Vagina (tissue), 2 donors: Measurements from ENCODE around the gene SLC18A3. TPM values are rescaled to one million over a fixed set of nuclear protein-coding genes. Genes with fewer than 3 reads are reported as not detected.

Experiments
- DNase-seq, 2 donors: peaks; one replicate each; pipeline ENCODE4 v3.0.0-alpha.2; 2017; ENCODE audit errors: extremely low spot score in 2 of 2
- H3K27ac ChIP-seq: fragments of 200-600 bp; sonication (generic); one replicate; pipeline ENCODE4 v1.5.1; 2019
- H3K27me3 ChIP-seq: fragments of 200-600 bp; sonication (generic); one replicate; pipeline ENCODE4 v1.5.1; 2019
- H3K36me3 ChIP-seq, 2 donors: fragments of 200-600 bp; sonication (generic); one replicate each; pipeline ENCODE4 v1.5.1; 2017 to 2019
- H3K4me1 ChIP-seq: fragments of 200-600 bp; sonication (generic); one replicate; pipeline ENCODE4 v1.5.1; 2019
- H3K4me3 ChIP-seq, 2 donors: fragments of 200-600 bp; sonication (generic); 1 replicate in 1 of 2; 2 replicates in 1 of 2; pipeline ENCODE4 v1.5.1; 2016 to 2019
- H3K9me3 ChIP-seq: fragments of 200-600 bp; sonication (generic); one replicate; pipeline ENCODE4 v1.5.1; 2019
- CTCF ChIP-seq, 3 experiments: fragments of 450-650 bp in 2 of 3; fragments of 200-600 bp in 1 of 3; sonication (generic) in 1 of 3; IDR thresholded peaks; one replicate each; pipeline ENCODE4 v1.5.1; 2017 to 2019; ENCODE audit warnings: antibody characterized with exemption in 3 of 3, mild to moderate bottlenecking in 2 of 3, moderate library complexity in 2 of 3
- POLR2A ChIP-seq, 2 donors: fragments of 450-650 bp; IDR thresholded peaks; one replicate each; pipeline ENCODE4 v1.6.1; 2017; ENCODE audit warnings: antibody characterized with exemption in 2 of 2, mild to moderate bottlenecking in 2 of 2, moderate library complexity in 2 of 2
- POLR2AphosphoS5 ChIP-seq, 2 donors: sonication (generic); formaldehyde crosslinking; IDR thresholded peaks; one replicate each; pipeline ENCODE4 v1.9.0; 2017; ENCODE audit warnings: antibody characterized with exemption in 2 of 2, mild to moderate bottlenecking in 2 of 2, low read depth in 1 of 2; ENCODE audit not compliant: insufficient read depth in 1 of 2
- intact Hi-C: fragments of 100-400 bp; cut with DNase I; formaldehyde crosslinking; loops from one replicate; pipeline ENCODE4 v1.15.1; 2023
- total RNA-seq: library from RNA; depleted of rRNA; stranded (reverse); fragments of >200 nt; gene quantifications from one replicate; pipeline ENCODE4 v1.2.3, GENCODE V29; 2016

The SLC18A3 gene
- total RNA-seq, 1 donor from 2014 or later, result 0.49 TPM

DNA sequence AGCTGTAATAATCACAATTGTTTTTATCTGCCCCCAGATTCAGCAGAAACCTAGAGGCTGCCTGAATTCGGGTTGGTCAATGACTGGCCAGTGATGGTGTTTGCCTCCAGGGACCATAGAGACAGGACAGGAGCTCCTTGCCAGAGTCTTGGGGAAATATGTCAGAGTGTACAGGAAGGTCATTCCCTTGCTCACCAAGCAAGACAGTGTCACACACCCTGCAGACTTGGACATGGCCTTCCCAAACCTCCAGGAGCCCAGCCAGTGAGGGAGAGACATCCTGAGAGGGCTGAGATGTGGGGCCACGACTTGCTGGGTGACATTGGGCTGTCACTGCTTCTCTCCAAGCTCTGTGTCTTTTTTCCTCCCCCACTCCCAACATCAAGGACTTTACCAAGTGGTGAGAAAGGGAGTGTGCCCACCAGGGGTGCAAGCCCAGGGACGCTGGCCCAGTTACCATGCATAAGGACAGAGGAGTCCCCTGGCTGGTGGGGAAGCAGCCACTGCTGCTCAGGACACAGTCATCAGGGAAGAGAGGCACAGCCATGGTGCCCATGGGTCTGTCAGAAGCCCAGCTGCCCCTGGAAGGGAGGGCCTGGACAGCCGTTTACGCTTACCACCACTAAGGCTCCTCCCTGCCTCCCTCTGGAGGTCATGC is 44.1 kb downstream of the SLC18A3 start:
- no peaks in the 10 kb centered on the region for H3K27me3 ChIP-seq
- no peaks in the 10 kb centered on the region for H3K9me3 ChIP-seq
- H3K4me1 ChIP-seq, result no peaks in the 10 kb centered on the region
- H3K36me3 ChIP-seq, result no peaks in the 10 kb centered on the region
- H3K27ac ChIP-seq, result no peak overlapping the region
- intact Hi-C loops, result no loop called here
- DNase-seq, result peak in 1 of 2 donors; percentile 76
- TF ChIP-seq POLR2A (IDR thresholded peaks at IDR 0.05) (no peak), POLR2AphosphoS5 (IDR thresholded peaks at IDR 0.05; ENCODE audit: insufficient read depth in 1 of 2, low read depth in 1 of 2) (no peak), CTCF (IDR thresholded peaks at IDR 0.05) (no peak)
- H3K4me3 ChIP-seq, result no peak overlapping the region

- peak; percentile 85 to 89 for DNase-seq
- Histone ChIP-seq H3K4me3 (no peak overlapping the region), H3K27ac (no peak overlapping the region), H3K36me3 (no peaks in the 10 kb centered on the region), H3K4me1 (no peaks in the 10 kb centered on the region), H3K9me3 (no peaks in the 10 kb centered on the region), H3K27me3 (no peaks in the 10 kb centered on the region)
- intact Hi-C loops, result no loop called here
- no peak for TF ChIP-seq POLR2A (IDR thresholded peaks at IDR 0.05)
- no peak for TF ChIP-seq CTCF (IDR thresholded peaks at IDR 0.05)
- no peak for TF ChIP-seq POLR2AphosphoS5 (IDR thresholded peaks at IDR 0.05; ENCODE audit: insufficient read depth in 1 of 2, low read depth in 1 of 2)
These were observed 45.0 kb downstream of the SLC18A3 start for GRCh38 chr10:49655099-49655498.

DNA sequence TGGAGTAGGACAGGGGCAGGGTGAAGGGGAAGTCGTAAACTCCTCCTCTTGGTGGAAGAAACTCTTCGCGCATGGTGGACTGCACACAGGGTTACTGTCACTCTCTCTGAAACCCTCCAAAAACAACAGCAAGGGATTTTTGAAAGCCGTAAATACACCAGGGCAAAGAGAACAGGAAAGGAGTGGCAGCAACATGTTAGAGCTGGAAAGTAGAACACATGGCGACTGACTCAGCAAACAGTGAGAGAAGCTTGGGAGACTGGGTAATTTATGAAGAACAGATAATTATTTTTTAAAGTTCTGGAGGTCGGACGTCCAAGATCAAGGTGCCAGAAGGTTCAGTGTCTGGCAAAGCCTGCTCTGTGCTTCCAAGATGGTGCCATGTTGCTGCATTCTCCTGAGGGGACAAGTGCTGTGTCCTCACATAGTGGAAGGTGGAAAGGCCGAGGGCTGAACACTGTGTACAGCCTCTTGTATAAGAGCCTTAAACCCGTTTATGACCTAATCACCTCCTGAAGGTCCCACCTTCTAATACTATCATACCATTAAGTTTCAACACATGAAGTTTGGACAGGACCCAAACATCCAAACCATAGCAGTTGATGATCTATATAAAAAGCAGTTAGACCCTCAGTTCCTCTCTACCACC is 46.9 kb downstream of the SLC18A3 start:
- H3K27ac ChIP-seq, result no peak overlapping the region
- no peaks in the 10 kb centered on the region for H3K9me3 ChIP-seq
- no peak for TF ChIP-seq POLR2AphosphoS5 (IDR thresholded peaks at IDR 0.05; ENCODE audit: insufficient read depth in 1 of 2, low read depth in 1 of 2)
- TF ChIP-seq CTCF (IDR thresholded peaks at IDR 0.05), result no peak
- no peak for TF ChIP-seq POLR2A (IDR thresholded peaks at IDR 0.05)
- peak in 1 of 2 donors; percentile 49 for DNase-seq
- H3K27me3 ChIP-seq, result no peaks in the 10 kb centered on the region
- no peaks in the 10 kb centered on the region for H3K4me1 ChIP-seq
- no peak overlapping the region for H3K4me3 ChIP-seq
- intact Hi-C loops, result no loop called here
- H3K36me3 ChIP-seq, result no peaks in the 10 kb centered on the region

GRCh38 chr10:49657606-49658005 is 47.5 kb downstream of the SLC18A3 start:
- H3K9me3 ChIP-seq, result no peaks in the 10 kb centered on the region
- no peak for TF ChIP-seq CTCF (IDR thresholded peaks at IDR 0.05)
- no peaks in the 10 kb centered on the region for H3K27me3 ChIP-seq
- no peak for DNase-seq
- H3K36me3 ChIP-seq, result no peaks in the 10 kb centered on the region
- no peaks in the 10 kb centered on the region for H3K4me1 ChIP-seq
- intact Hi-C loops, result no loop called here
- no peak overlapping the region for H3K4me3 ChIP-seq
- H3K27ac ChIP-seq, result no peak overlapping the region

- no peak overlapping the region for H3K27ac ChIP-seq
- no peak for TF ChIP-seq POLR2A (IDR thresholded peaks at IDR 0.05)
- TF ChIP-seq CTCF (IDR thresholded peaks at IDR 0.05), result no peak
- no peak for TF ChIP-seq POLR2AphosphoS5 (IDR thresholded peaks at IDR 0.05; ENCODE audit: insufficient read depth in 1 of 2, low read depth in 1 of 2)
- peak in 1 of 2 donors; percentile 54 for DNase-seq
- H3K9me3 ChIP-seq, result no peaks in the 10 kb centered on the region
- H3K27me3 ChIP-seq, result no peaks in the 10 kb centered on the region
- H3K4me3 ChIP-seq, result no peak overlapping the region
- no peaks in the 10 kb centered on the region for H3K4me1 ChIP-seq
- no peaks in the 10 kb centered on the region for H3K36me3 ChIP-seq
- intact Hi-C loops, result no loop called here
These were observed 51.2 kb downstream of the SLC18A3 start for GRCh38 chr10:49661140-49661856.
